ENCODE measurements around the gene LAMA1.

The LAMA1 gene

GRCh38 chr18:7105943-7106342, 11.7 kb downstream of the LAMA1 start:
- Histone ChIP-seq H3K27me3 (ENCODE audit: control insufficient read depth in 1 of 2, insufficient read depth in 2 of 2, low read length in 2 of 2) (peaks cover 3% of the 10 kb centered on the region in 2 donors), H3K27ac (ENCODE audit: low read length) (no peak overlapping the region), H3K4me3 (ENCODE audit: low read length in 2 of 2) (no peak overlapping the region), H3K9ac (ENCODE audit: low read length in 2 of 2) (no peak overlapping the region), H3K9me3 (ENCODE audit: control insufficient read depth in 2 of 2, low read length in 2 of 2) (no peaks in the 10 kb centered on the region), H3K4me1 (ENCODE audit: control insufficient read depth, insufficient read depth, low read length) (no peaks in the 10 kb centered on the region), H3K36me3 (ENCODE audit: control insufficient read depth in 2 of 2, insufficient read depth in 2 of 2, low read length in 2 of 2) (no peaks in the 10 kb centered on the region)

- no peaks in the 10 kb centered on the region for H3K9me3 ChIP-seq (ENCODE audit: control insufficient read depth in 2 of 2, low read length in 2 of 2)
- no peak overlapping the region for H3K4me3 ChIP-seq (ENCODE audit: low read length in 2 of 2)
- no peak overlapping the region for H3K27ac ChIP-seq (ENCODE audit: low read length)
- H3K27me3 ChIP-seq (ENCODE audit: control insufficient read depth in 1 of 2, insufficient read depth in 2 of 2, low read length in 2 of 2): peaks cover 2 to 3% of the 10 kb centered on the region in 2 donors
- no peaks in the 10 kb centered on the region for H3K4me1 ChIP-seq (ENCODE audit: control insufficient read depth, insufficient read depth, low read length)
- no peak overlapping the region for H3K9ac ChIP-seq (ENCODE audit: low read length in 2 of 2)
- H3K36me3 ChIP-seq (ENCODE audit: control insufficient read depth in 2 of 2, insufficient read depth in 2 of 2, low read length in 2 of 2): no peaks in the 10 kb centered on the region
Measured at GRCh38 chr18:7105268-7105667, 12.3 kb downstream of the LAMA1 start.

GRCh38 chr18:7104649-7105048, 12.9 kb downstream of the LAMA1 start:
- Histone ChIP-seq H3K9ac (ENCODE audit: low read length in 2 of 2) (no peak overlapping the region), H3K36me3 (ENCODE audit: control insufficient read depth in 2 of 2, insufficient read depth in 2 of 2, low read length in 2 of 2) (no peaks in the 10 kb centered on the region), H3K4me1 (ENCODE audit: control insufficient read depth, insufficient read depth, low read length) (no peaks in the 10 kb centered on the region), H3K27me3 (ENCODE audit: control insufficient read depth in 1 of 2, insufficient read depth in 2 of 2, low read length in 2 of 2) (peaks cover 0 to 2% of the 10 kb centered on the region in 2 donors), H3K4me3 (ENCODE audit: low read length in 2 of 2) (no peak overlapping the region), H3K27ac (ENCODE audit: low read length) (no peak overlapping the region), H3K9me3 (ENCODE audit: control insufficient read depth in 2 of 2, low read length in 2 of 2) (no peaks in the 10 kb centered on the region)

- Histone ChIP-seq H3K27ac (ENCODE audit: low read length) (no peak overlapping the region), H3K9ac (ENCODE audit: low read length in 2 of 2) (no peak overlapping the region), H3K36me3 (ENCODE audit: control insufficient read depth in 2 of 2, insufficient read depth in 2 of 2, low read length in 2 of 2) (no peaks in the 10 kb centered on the region), H3K27me3 (ENCODE audit: control insufficient read depth in 1 of 2, insufficient read depth in 2 of 2, low read length in 2 of 2) (no peaks in the 10 kb centered on the region), H3K4me3 (ENCODE audit: low read length in 2 of 2) (no peak overlapping the region), H3K4me1 (ENCODE audit: control insufficient read depth, insufficient read depth, low read length) (no peaks in the 10 kb centered on the region), H3K9me3 (ENCODE audit: control insufficient read depth in 2 of 2, low read length in 2 of 2) (no peaks in the 10 kb centered on the region)
Measured at GRCh38 chr18:7102131-7102530, 15.5 kb downstream of the LAMA1 start.

- H3K36me3 ChIP-seq (ENCODE audit: control insufficient read depth in 2 of 2, insufficient read depth in 2 of 2, low read length in 2 of 2): no peaks in the 10 kb centered on the region
- H3K27ac ChIP-seq (ENCODE audit: low read length): no peak overlapping the region
- H3K9ac ChIP-seq (ENCODE audit: low read length in 2 of 2): no peak overlapping the region
- no peak overlapping the region for H3K4me3 ChIP-seq (ENCODE audit: low read length in 2 of 2)
- H3K9me3 ChIP-seq (ENCODE audit: control insufficient read depth in 2 of 2, low read length in 2 of 2): no peaks in the 10 kb centered on the region
- no peaks in the 10 kb centered on the region for H3K27me3 ChIP-seq (ENCODE audit: control insufficient read depth in 1 of 2, insufficient read depth in 2 of 2, low read length in 2 of 2)
- no peaks in the 10 kb centered on the region for H3K4me1 ChIP-seq (ENCODE audit: control insufficient read depth, insufficient read depth, low read length)
Measured at GRCh38 chr18:7096838-7097237, 20.8 kb downstream of the LAMA1 start.

GRCh38 chr18:7094427-7094826, 23.2 kb downstream of the LAMA1 start:
- Histone ChIP-seq H3K27me3 (ENCODE audit: control insufficient read depth in 1 of 2, insufficient read depth in 2 of 2, low read length in 2 of 2) (no peaks in the 10 kb centered on the region), H3K4me1 (ENCODE audit: control insufficient read depth, insufficient read depth, low read length) (no peaks in the 10 kb centered on the region), H3K9ac (ENCODE audit: low read length in 2 of 2) (no peak overlapping the region), H3K4me3 (ENCODE audit: low read length in 2 of 2) (no peak overlapping the region), H3K9me3 (ENCODE audit: control insufficient read depth in 2 of 2, low read length in 2 of 2) (no peaks in the 10 kb centered on the region), H3K27ac (ENCODE audit: low read length) (no peak overlapping the region), H3K36me3 (ENCODE audit: control insufficient read depth in 2 of 2, insufficient read depth in 2 of 2, low read length in 2 of 2) (no peaks in the 10 kb centered on the region)

GRCh38 chr18:7090771-7091170, 26.8 kb downstream of the LAMA1 start:
- Histone ChIP-seq H3K27ac (ENCODE audit: low read length) (no peak overlapping the region), H3K4me3 (ENCODE audit: low read length in 2 of 2) (no peak overlapping the region), H3K27me3 (ENCODE audit: control insufficient read depth in 1 of 2, insufficient read depth in 2 of 2, low read length in 2 of 2) (no peaks in the 10 kb centered on the region), H3K9ac (ENCODE audit: low read length in 2 of 2) (no peak overlapping the region), H3K9me3 (ENCODE audit: control insufficient read depth in 2 of 2, low read length in 2 of 2) (no peaks in the 10 kb centered on the region), H3K36me3 (ENCODE audit: control insufficient read depth in 2 of 2, insufficient read depth in 2 of 2, low read length in 2 of 2) (no peaks in the 10 kb centered on the region), H3K4me1 (ENCODE audit: control insufficient read depth, insufficient read depth, low read length) (no peaks in the 10 kb centered on the region)

- H3K36me3 ChIP-seq (ENCODE audit: control insufficient read depth in 2 of 2, insufficient read depth in 2 of 2, low read length in 2 of 2): no peaks in the 10 kb centered on the region
- H3K27ac ChIP-seq (ENCODE audit: low read length): no peak overlapping the region
- no peak overlapping the region for H3K4me3 ChIP-seq (ENCODE audit: low read length in 2 of 2)
- no peaks in the 10 kb centered on the region for H3K9me3 ChIP-seq (ENCODE audit: control insufficient read depth in 2 of 2, low read length in 2 of 2)
- no peak overlapping the region for H3K9ac ChIP-seq (ENCODE audit: low read length in 2 of 2)
- no peaks in the 10 kb centered on the region for H3K27me3 ChIP-seq (ENCODE audit: control insufficient read depth in 1 of 2, insufficient read depth in 2 of 2, low read length in 2 of 2)
- H3K4me1 ChIP-seq (ENCODE audit: control insufficient read depth, insufficient read depth, low read length): peaks cover 2% of the 10 kb centered on the region
Measured at GRCh38 chr18:7089369-7089768, 28.2 kb downstream of the LAMA1 start.

GRCh38 chr18:7084080-7085065, 33.2 kb downstream of the LAMA1 start:
- no peaks in the 10 kb centered on the region for H3K9me3 ChIP-seq (ENCODE audit: control insufficient read depth in 2 of 2, low read length in 2 of 2)
- peak overlapping the region; percentile 46 for H3K27ac ChIP-seq (ENCODE audit: low read length)
- peak overlapping the region in 1 of 2 donors; percentile 27 for H3K9ac ChIP-seq (ENCODE audit: low read length in 2 of 2)
- no peaks in the 10 kb centered on the region for H3K36me3 ChIP-seq (ENCODE audit: control insufficient read depth in 2 of 2, insufficient read depth in 2 of 2, low read length in 2 of 2)
- no peak overlapping the region for H3K4me3 ChIP-seq (ENCODE audit: low read length in 2 of 2)
- peaks cover 2% of the 10 kb centered on the region for H3K4me1 ChIP-seq (ENCODE audit: control insufficient read depth, insufficient read depth, low read length)
- H3K27me3 ChIP-seq (ENCODE audit: control insufficient read depth in 1 of 2, insufficient read depth in 2 of 2, low read length in 2 of 2): no peaks in the 10 kb centered on the region

- H3K4me3 ChIP-seq (ENCODE audit: low read length in 2 of 2): no peak overlapping the region
- no peak overlapping the region for H3K27ac ChIP-seq (ENCODE audit: low read length)
Measured at GRCh38 chr18:7082671-7083070, 34.9 kb downstream of the LAMA1 start.

GRCh38 chr18:7079231-7079630, 38.4 kb downstream of the LAMA1 start:
- no peak overlapping the region for H3K4me3 ChIP-seq (ENCODE audit: low read length in 2 of 2)
- H3K9ac ChIP-seq (ENCODE audit: low read length in 2 of 2): no peak overlapping the region
- H3K36me3 ChIP-seq (ENCODE audit: control insufficient read depth in 2 of 2, insufficient read depth in 2 of 2, low read length in 2 of 2): no peaks in the 10 kb centered on the region
- no peaks in the 10 kb centered on the region for H3K9me3 ChIP-seq (ENCODE audit: control insufficient read depth in 2 of 2, low read length in 2 of 2)
- no peaks in the 10 kb centered on the region for H3K27me3 ChIP-seq (ENCODE audit: control insufficient read depth in 1 of 2, insufficient read depth in 2 of 2, low read length in 2 of 2)
- no peak overlapping the region for H3K27ac ChIP-seq (ENCODE audit: low read length)
- H3K4me1 ChIP-seq (ENCODE audit: control insufficient read depth, insufficient read depth, low read length): no peaks in the 10 kb centered on the region

More at GRCh38 chr18:7082671-7083070, 34.9 kb downstream of the LAMA1 start:
- H3K36me3 ChIP-seq (ENCODE audit: control insufficient read depth in 2 of 2, insufficient read depth in 2 of 2, low read length in 2 of 2): no peaks in the 10 kb centered on the region
- H3K27me3 ChIP-seq (ENCODE audit: control insufficient read depth in 1 of 2, insufficient read depth in 2 of 2, low read length in 2 of 2): no peaks in the 10 kb centered on the region
- H3K9me3 ChIP-seq (ENCODE audit: control insufficient read depth in 2 of 2, low read length in 2 of 2): no peaks in the 10 kb centered on the region
- peaks cover 2% of the 10 kb centered on the region for H3K4me1 ChIP-seq (ENCODE audit: control insufficient read depth, insufficient read depth, low read length)
- H3K9ac ChIP-seq (ENCODE audit: low read length in 2 of 2): no peak overlapping the region
